DOHH2 (cell line): Measurements from ENCODE around the gene DSG2.

Source experiments
- H3F3A ChIP-seq: fragments of 200-600 bp; sonication (generic), shearing (Covaris generic); 2 replicates; pipeline ENCODE4 v1.6.0; 2016; ENCODE audit warnings: antibody characterized with exemption, mild to moderate bottlenecking; ENCODE audit not compliant: control insufficient read depth, insufficient read depth
- H3K27ac ChIP-seq: fragments of 200-600 bp; sonication (generic); 2 replicates; pipeline ENCODE4 v1.5.1; 2014; ENCODE audit warnings: low read depth, mild to moderate bottlenecking, low read length, moderate library complexity
- H3K27me3 ChIP-seq: fragments of 200-600 bp; sonication (generic); 2 replicates; pipeline ENCODE4 v1.6.1; 2014; ENCODE audit warnings: mild to moderate bottlenecking, low read length, mixed read lengths; ENCODE audit not compliant: control insufficient read depth
- H3K36me3 ChIP-seq: fragments of 200-600 bp; sonication (generic); 2 replicates; pipeline ENCODE4 v1.6.1; 2014; ENCODE audit warnings: mild to moderate bottlenecking, low read length, moderate library complexity, mixed read lengths; ENCODE audit not compliant: control insufficient read depth
- H3K4me1 ChIP-seq: fragments of 200-600 bp; sonication (generic); 2 replicates; pipeline ENCODE4 v1.6.1; 2014; ENCODE audit warnings: mild to moderate bottlenecking, low read length, mixed read lengths; ENCODE audit not compliant: control insufficient read depth
- H3K4me2 ChIP-seq: fragments of 200-600 bp; sonication (generic); 2 replicates; pipeline ENCODE4 v1.6.0; 2014; ENCODE audit warnings: mild to moderate bottlenecking, low read length, moderate library complexity
- H3K4me3 ChIP-seq: fragments of 200-600 bp; sonication (generic); 2 replicates; pipeline ENCODE4 v1.5.1; 2014; ENCODE audit warnings: mild to moderate bottlenecking, low read length, mixed read lengths
- H3K79me2 ChIP-seq: fragments of 200-600 bp; sonication (generic); 2 replicates; pipeline ENCODE4 v1.6.1; 2014; ENCODE audit warnings: mild to moderate bottlenecking, low read length, mixed read lengths; ENCODE audit not compliant: control insufficient read depth
- H3K9me2 ChIP-seq: fragments of 200-600 bp; sonication (generic); replicated peaks from 2 replicates; pipeline ENCODE4 v1.6.1; 2014; ENCODE audit warnings: mild to moderate bottlenecking, low read length, mixed read lengths; ENCODE audit not compliant: control insufficient read depth
- H3K9me3 ChIP-seq: fragments of 200-600 bp; sonication (generic); 2 replicates; pipeline ENCODE4 v1.6.1; 2014; ENCODE audit warnings: antibody characterized with exemption, low read length, mixed read lengths; ENCODE audit not compliant: control insufficient read depth, insufficient read depth
- H4K20me1 ChIP-seq: fragments of 200-600 bp; sonication (generic); 2 replicates; pipeline ENCODE4 v1.6.0; 2014; ENCODE audit warnings: low read depth, mild to moderate bottlenecking, antibody characterized with exemption, low read length, moderate library complexity; ENCODE audit not compliant: control insufficient read depth, insufficient read depth
- CTCF ChIP-seq: fragments of 200-600 bp; sonication (generic); IDR thresholded peaks from one replicate; pipeline ENCODE4 v1.5.1; 2014; ENCODE audit warnings: antibody characterized with exemption, mild to moderate bottlenecking, low read depth, low read length; ENCODE audit not compliant: poor library complexity, severe bottlenecking
- EZH2phosphoT487 ChIP-seq: fragments of 200-600 bp; sonication (generic); IDR thresholded peaks from 2 replicates; pipeline ENCODE4 v1.6.1; 2017; ENCODE audit warnings: borderline replicate concordance, mild to moderate bottlenecking, antibody characterized with exemption, low read length, moderate library complexity, mixed read lengths

DSG2 gene

GRCh38 chr18:31581498-31582197 lies 83.7 kb downstream of the DSG2 start:
- Histone ChIP-seq H3F3A (no peaks in the 10 kb centered on the region), H3K79me2 (no peaks in the 10 kb centered on the region), H3K4me2 (no peak overlapping the region), H3K27me3 (no peaks in the 10 kb centered on the region), H3K9me3 (no peaks in the 10 kb centered on the region), H3K4me1 (peaks cover 9% of the 10 kb centered on the region), H3K9me2 (no peaks in the 10 kb centered on the region), H4K20me1 (no peaks in the 10 kb centered on the region), H3K27ac (no peak overlapping the region), H3K4me3 (no peak overlapping the region), H3K36me3 (no peaks in the 10 kb centered on the region)
- TF ChIP-seq CTCF, result no peak
- TF ChIP-seq EZH2phosphoT487, result no peak

- no peaks in the 10 kb centered on the region for H3F3A ChIP-seq
- TF ChIP-seq CTCF, result no peak
- no peak for TF ChIP-seq EZH2phosphoT487
- no peaks in the 10 kb centered on the region for H3K79me2 ChIP-seq
- no peaks in the 10 kb centered on the region for H3K9me2 ChIP-seq
- H3K9me3 ChIP-seq, result no peaks in the 10 kb centered on the region
- H3K27me3 ChIP-seq, result no peaks in the 10 kb centered on the region
- H3K36me3 ChIP-seq, result no peaks in the 10 kb centered on the region
- H4K20me1 ChIP-seq, result no peaks in the 10 kb centered on the region
- H3K4me2 ChIP-seq, result no peak overlapping the region
- no peaks in the 10 kb centered on the region for H3K4me1 ChIP-seq
- H3K4me3 ChIP-seq, result no peak overlapping the region
- no peak overlapping the region for H3K27ac ChIP-seq
Observed at GRCh38 chr18:31583185-31583854, 85.3 kb downstream of the DSG2 start.

- no peaks in the 10 kb centered on the region for H3K27me3 ChIP-seq
- H3K4me1 ChIP-seq, result no peaks in the 10 kb centered on the region
- no peak overlapping the region for H3K4me3 ChIP-seq
- H3K9me3 ChIP-seq, result no peaks in the 10 kb centered on the region
- H4K20me1 ChIP-seq, result no peaks in the 10 kb centered on the region
- no peak overlapping the region for H3K27ac ChIP-seq
- no peaks in the 10 kb centered on the region for H3K36me3 ChIP-seq
- no peak overlapping the region for H3K4me2 ChIP-seq
- H3F3A ChIP-seq, result no peaks in the 10 kb centered on the region
- H3K79me2 ChIP-seq, result no peaks in the 10 kb centered on the region
- H3K9me2 ChIP-seq, result no peaks in the 10 kb centered on the region
- no peak for TF ChIP-seq CTCF
- no peak for TF ChIP-seq EZH2phosphoT487
Observed at GRCh38 chr18:31585991-31586390, 88.0 kb downstream of the DSG2 start.
